D721Med (cell line): ENCODE measurements around the gene FOCAD.
"Not testable (repeated sequence)": the region's sequence is repeated elsewhere in the genome, so short reads cannot be mapped to it uniquely, and the experiment has no call there.

Experiments
- DNase-seq: peaks from one replicate; pipeline ENCODE4 v3.0.0; 2011; ENCODE audit warnings: low spot score; ENCODE audit not compliant: insufficient read length
- FAIRE-seq: peaks from 2 replicates; lab custom pipeline; 2011; peaks lifted over from hg19 to GRCh38; lab: Jason Lieb, UNC
- CTCF ChIP-seq: IDR thresholded peaks from 2 replicates; pipeline ENCODE4 v1.5.1; 2012; ENCODE audit warnings: mild to moderate bottlenecking, control low read depth; ENCODE audit not compliant: insufficient read depth; ENCODE audit errors: missing control alignments

Gene FOCAD

GRCh38 chr9:20945269-20945668 is 261.2 kb downstream of the FOCAD start:
- DNase-seq (no peak), FAIRE-seq (no peak)
- TF ChIP-seq CTCF, result no peak

DNA sequence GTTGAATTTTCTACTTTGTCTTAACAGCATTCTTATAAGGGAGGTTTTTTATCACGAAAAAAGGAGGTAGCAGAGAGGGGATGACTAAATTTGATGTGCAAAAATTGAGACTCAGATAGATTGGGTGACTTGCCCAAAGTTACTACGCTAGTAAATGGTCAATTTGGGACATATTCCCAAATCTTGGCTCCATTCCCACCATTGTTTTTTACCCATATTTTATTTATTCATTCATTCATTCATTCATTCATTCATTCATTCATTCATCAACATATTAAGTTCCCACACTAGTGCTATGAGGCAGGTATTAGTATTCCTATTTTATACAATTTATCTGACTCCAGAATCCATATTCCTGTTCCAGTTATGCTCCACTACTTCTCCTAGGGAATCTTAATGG is 261.8 kb downstream of the FOCAD start:
- TF ChIP-seq CTCF, result no peak
- DNase-seq (no peak), FAIRE-seq (no peak)

- FAIRE-seq, result no peak
- no peak for DNase-seq
- TF ChIP-seq CTCF, result no peak
These were observed 264.6 kb downstream of the FOCAD start for GRCh38 chr9:20948703-20949102.

- DNase-seq (no peak), FAIRE-seq (no peak)
- no peak for TF ChIP-seq CTCF
These were observed 266.6 kb downstream of the FOCAD start for GRCh38 chr9:20950707-20951106.

- TF ChIP-seq CTCF, result no peak
- no peak for FAIRE-seq
- DNase-seq, result no peak
These were observed 278.6 kb downstream of the FOCAD start for GRCh38 chr9:20962536-20963225.

DNA sequence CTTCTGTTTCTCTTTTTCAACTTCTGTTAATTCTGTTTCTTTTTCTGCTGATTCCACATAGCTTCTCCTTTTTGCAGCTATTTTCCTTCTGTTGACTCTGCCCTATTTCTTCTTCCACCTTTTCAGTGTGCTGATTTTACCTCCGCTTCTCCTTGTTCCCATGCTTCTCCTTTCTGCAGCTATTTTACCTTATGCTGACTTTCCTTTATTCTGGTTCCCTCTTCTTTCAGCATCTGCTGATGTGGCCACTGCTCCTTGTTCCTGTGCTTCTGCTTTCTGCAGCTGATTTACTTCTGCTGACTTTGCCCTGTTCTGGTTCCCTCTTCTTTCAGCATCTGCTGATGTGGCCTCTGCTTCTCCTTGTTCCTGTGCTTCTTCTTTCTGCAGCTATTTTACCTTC is 288.6 kb downstream of the FOCAD start:
- DNase-seq (no peak), FAIRE-seq (no peak)
- TF ChIP-seq CTCF, result no peak

DNA sequence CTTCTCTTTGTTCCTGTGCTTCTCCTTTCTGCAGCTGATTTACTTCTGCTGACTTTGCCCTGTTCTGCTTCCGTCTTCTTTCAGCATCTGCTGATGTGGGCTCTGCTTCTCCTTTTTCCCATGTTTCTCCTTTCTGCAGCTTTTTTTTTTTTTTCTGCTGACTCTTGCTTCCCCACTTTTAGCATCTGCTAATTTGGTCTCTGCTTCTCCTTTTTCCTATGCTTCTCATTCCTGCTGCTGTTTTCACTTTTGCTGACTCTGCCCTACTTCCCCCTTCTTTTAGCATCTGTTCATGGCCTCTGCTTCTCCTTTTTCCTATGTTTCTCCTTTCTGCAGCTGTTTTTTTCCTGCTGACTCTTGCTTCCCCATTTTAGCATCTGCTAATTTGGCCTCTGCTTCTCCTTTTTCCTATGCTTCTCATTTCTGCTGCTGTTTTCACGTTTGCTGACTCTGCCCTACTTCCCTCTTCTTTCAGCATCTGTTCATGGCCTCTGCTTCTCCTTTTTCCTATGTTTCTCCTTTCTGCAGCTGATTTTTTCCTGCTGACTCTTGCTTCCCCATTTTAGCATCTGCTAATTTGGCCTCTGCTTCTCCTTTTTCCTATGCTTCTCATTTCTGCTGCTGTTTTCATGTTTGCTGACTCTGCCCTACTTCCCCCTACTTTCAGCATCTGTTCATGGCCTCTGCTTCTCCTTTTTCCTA is 289.3 kb downstream of the FOCAD start:
- not testable (repeated sequence) for FAIRE-seq, DNase-seq

- not testable (repeated sequence) for DNase-seq
These were observed 290.3 kb downstream of the FOCAD start for GRCh38 chr9:20974191-20974938.

More at GRCh38 chr9:20974191-20974938, 290.3 kb downstream of the FOCAD start:
- FAIRE-seq, result not testable (repeated sequence)
